B cell (primary cell): ENCODE measurements around the gene TP53I13.

ENCODE experiments used
- EZH2 ChIP-seq: IDR thresholded peaks from 2 replicates; pipeline ENCODE4 v1.6.1; 2012; ENCODE audit warnings: borderline replicate concordance, low read depth, mild to moderate bottlenecking, moderate library complexity, low read length; ENCODE audit not compliant: insufficient read depth, poor library complexity, severe bottlenecking
- TF ChIP-seq, protein P1 (sequence below): fragments of 200-600 bp; IDR thresholded peaks from one replicate; pipeline ENCODE4 v1.8.0; 2022; ENCODE audit warnings: antibody characterized with exemption, mild to moderate bottlenecking

- TF ChIP-seq, protein P1, sequence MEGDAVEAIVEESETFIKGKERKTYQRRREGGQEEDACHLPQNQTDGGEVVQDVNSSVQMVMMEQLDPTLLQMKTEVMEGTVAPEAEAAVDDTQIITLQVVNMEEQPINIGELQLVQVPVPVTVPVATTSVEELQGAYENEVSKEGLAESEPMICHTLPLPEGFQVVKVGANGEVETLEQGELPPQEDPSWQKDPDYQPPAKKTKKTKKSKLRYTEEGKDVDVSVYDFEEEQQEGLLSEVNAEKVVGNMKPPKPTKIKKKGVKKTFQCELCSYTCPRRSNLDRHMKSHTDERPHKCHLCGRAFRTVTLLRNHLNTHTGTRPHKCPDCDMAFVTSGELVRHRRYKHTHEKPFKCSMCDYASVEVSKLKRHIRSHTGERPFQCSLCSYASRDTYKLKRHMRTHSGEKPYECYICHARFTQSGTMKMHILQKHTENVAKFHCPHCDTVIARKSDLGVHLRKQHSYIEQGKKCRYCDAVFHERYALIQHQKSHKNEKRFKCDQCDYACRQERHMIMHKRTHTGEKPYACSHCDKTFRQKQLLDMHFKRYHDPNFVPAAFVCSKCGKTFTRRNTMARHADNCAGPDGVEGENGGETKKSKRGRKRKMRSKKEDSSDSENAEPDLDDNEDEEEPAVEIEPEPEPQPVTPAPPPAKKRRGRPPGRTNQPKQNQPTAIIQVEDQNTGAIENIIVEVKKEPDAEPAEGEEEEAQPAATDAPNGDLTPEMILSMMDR: no peak
- TF ChIP-seq EZH2: no peak
These were observed 13.2 kb downstream of the TP53I13 start for GRCh38 chr17:29581583-29582253.
